Stimulated activated CD4-positive, alpha-beta T cell treated with anti-CD3 and anti-CD28 coated beads, Interleukin-1b, Interleukin-23, amount 100 ng/mL, for 48 hours (primary cell): ENCODE results near the gene OR7G3.

Source experiments
- DNase-seq: peaks from one replicate; pipeline ENCODE4 v3.0.0-alpha.2; 2020

The OR7G3 gene

DNA sequence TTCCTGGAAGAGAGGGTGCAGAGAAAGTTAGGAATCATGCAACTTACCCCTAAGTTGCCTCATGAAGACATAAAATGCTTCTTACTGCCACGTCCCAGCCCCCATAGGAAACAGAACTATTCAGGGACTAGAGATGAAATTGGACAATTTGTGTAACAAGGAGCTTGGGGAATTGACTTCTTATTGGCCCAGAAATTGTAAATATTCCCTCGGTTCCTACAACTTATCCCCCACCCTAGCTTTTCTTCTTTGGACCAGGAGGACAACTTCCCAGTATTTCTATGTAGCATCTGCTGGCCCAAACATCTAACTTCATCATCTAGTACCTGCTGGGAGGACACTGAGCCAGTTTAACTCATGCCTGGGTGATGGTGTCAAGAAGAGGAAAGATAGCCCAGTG lies 40.0 kb downstream of the OR7G3 start, which contains the start of gene OR1M1:
TSS of gene OR1M1 (plus strand) at position 301 of the 400 bp plus-strand sequence. CDS start 6,184 bp downstream, outside the sequence.
- no peak for DNase-seq

DNA sequence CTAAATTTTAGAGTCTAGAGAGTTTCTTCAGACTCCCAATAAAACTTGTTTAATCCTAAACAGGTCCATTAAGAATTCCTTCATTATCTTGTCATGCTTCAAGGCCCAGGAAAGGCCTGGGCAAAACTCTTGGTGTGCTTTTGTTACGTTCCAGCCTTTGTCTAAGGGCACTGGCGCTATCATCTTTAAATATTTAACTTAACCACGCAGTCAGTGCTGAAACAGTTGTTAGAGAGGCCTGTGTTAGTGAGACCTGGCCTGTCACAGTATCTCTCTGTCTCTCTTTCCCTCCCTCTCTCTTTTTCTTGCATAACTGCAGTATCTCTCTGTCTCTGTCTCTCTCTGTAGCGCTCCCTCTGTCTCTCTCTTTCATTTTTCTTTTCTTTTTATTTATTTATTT lies 48.1 kb downstream of the OR7G3 start:
- DNase-seq = no peak

DNA sequence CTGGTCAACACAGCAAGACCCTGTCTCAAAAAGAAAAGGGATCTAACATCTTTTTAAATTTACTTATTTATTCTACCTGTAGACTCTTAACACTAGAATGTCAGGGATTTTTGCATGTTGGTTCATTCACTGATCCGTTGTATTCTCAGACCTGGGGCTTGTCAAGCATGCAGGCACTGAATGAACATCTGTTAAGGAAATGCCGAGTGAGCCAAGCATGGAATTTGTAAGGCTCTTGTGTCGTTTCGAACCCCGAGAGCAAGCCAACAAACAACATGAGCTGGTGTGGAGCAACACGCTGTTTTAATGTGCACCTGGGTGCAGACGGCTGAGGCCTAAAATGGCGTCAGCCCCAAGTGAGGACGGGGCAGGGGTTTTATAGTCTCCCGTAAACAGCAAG lies 49.8 kb downstream of the OR7G3 start:
- DNase-seq = no peak
